Measurements from ENCODE around the gene PRDX5. TPM values are rescaled to one million over a fixed set of nuclear protein-coding genes. Genes with fewer than 3 reads are reported as not detected.

Gene PRDX5
- total and polyA plus RNA-seq, 9 of the 15 experiments (the other 6 are each of a cell fraction or from before 2014, with no cell fraction given) = 40.8 to 327 (median 204) TPM

- TF ChIP-seq MLLT1 (IDR thresholded peaks at IDR 0.05) (no peak), CBX8 (IDR thresholded peaks at IDR 0.05; ENCODE audit: borderline replicate concordance, extremely low read depth, low read depth, low read length, poor library complexity, severe bottlenecking) (no peak), ZNF830 (CRISPR knock-in tag; IDR thresholded peaks at IDR 0.05) (0 out of 2 replicates have a peak, but pooled peaks have one; percentile 18), ZBTB8A (IDR thresholded peaks at IDR 0.05; ENCODE audit: partially characterized antibody) (no peak), RBM17 (IDR thresholded peaks at IDR 0.05; ENCODE audit: borderline replicate concordance, low read depth, low read length) (no peak), PTTG1 (tag; IDR thresholded peaks at IDR 0.05; ENCODE audit: low read depth) (no peak), RNF2 (IDR thresholded peaks at IDR 0.05) (no peak), HMGN3 (IDR thresholded peaks at IDR 0.05; ENCODE audit: borderline replicate concordance, extremely low read depth, insufficient read length, low read depth, low read length) (no peak), ZNF431 (CRISPR knock-in tag; IDR thresholded peaks at IDR 0.05) (no peak), ASH1L (IDR thresholded peaks at IDR 0.05; ENCODE audit: borderline replicate concordance, low read depth, partially characterized antibody) (no peak), BMI1 (IDR thresholded peaks at IDR 0.05; ENCODE audit: low read length) (no peak), CBFA2T2 (conservative IDR thresholded peaks at IDR 0.05) (no peak), JUN (IDR thresholded peaks at IDR 0.05; ENCODE audit: borderline replicate concordance, low read depth, low read length) (peak; percentile 17; the same call in 1 of the 2 replicates), JUN (CRISPR knock-in tag; IDR thresholded peaks at IDR 0.05; ENCODE audit: borderline replicate concordance) (no peak), SMAD1 (IDR thresholded peaks at IDR 0.05; ENCODE audit: low read depth, low read length, partially characterized antibody) (no peak), SMAD3 (CRISPR knock-in tag; conservative IDR thresholded peaks at IDR 0.05) (no peak), ZNF75A (CRISPR knock-in tag; IDR thresholded peaks at IDR 0.05) (no peak), CTCF (IDR thresholded peaks at IDR 0.05 in 2 of 3, conservative IDR thresholded peaks at IDR 0.05 in 1 of 3; ENCODE audit: insufficient read depth in 2 of 3, low read depth in 1 of 3, low read length in 3 of 3) (no peak), ARHGAP35 (IDR thresholded peaks at IDR 0.05; ENCODE audit: partially characterized antibody) (no peak), E2F6 (IDR thresholded peaks at IDR 0.05; ENCODE audit: borderline replicate concordance in 1 of 2, extremely low read depth in 1 of 2, insufficient read depth in 1 of 2, insufficient read length in 1 of 2, low read depth in 1 of 2, low read length in 1 of 2, poor library complexity in 1 of 2, severe bottlenecking in 1 of 2) (no peak), MTF1 (CRISPR knock-in tag; IDR thresholded peaks at IDR 0.05; ENCODE audit: borderline replicate concordance) (no peak)
Measured at GRCh38 chr11:64268893-64269539, 48.9 kb upstream of the PRDX5 start (continued).
